HG03520 (cell line): ENCODE results near the gene CSTA.
A peak's percentile ranks its signal among the peaks of the same experiment; 100 is the strongest.

Source experiments
- ATAC-seq: cut with Tn5 transposase; IDR thresholded peaks from one replicate; pipeline ENCODE4 v1.9.1; 2021; ENCODE audit warnings: mild to moderate bottlenecking, moderate library complexity; ENCODE audit not compliant: unreplicated experiment

CSTA gene

GRCh38 chr3:122374034-122374433 is 49.0 kb downstream of the CSTA start:
- ATAC-seq: no peak

GRCh38 chr3:122377975-122378374 is 52.9 kb downstream of the CSTA start:
- no peak for ATAC-seq

- peak; percentile 37 for ATAC-seq
Observed at GRCh38 chr3:122382888-122383666, 58.0 kb downstream of the CSTA start, which contains the start of gene MIX23. Gene MIX23, minus strand, starts transcription at chr3:122383231. Its CDS starts 7 bp downstream, at chr3:122383224.

- ATAC-seq: peak; percentile 92
Observed at GRCh38 chr3:122383771-122384697, 59.0 kb downstream of the CSTA start, which contains the start of gene FAM162A. Gene FAM162A, plus strand, starts transcription at chr3:122384182. Its CDS starts 84 bp downstream, at chr3:122384266.

- ATAC-seq: no peak
Observed at GRCh38 chr3:122387709-122388108, 62.7 kb downstream of the CSTA start.

- no peak for ATAC-seq
Observed at GRCh38 chr3:122389197-122389596, 64.1 kb downstream of the CSTA start.

GRCh38 chr3:122389892-122390291 is 64.8 kb downstream of the CSTA start:
- no peak for ATAC-seq

- ATAC-seq: no peak
Observed at GRCh38 chr3:122390665-122391064, 65.6 kb downstream of the CSTA start.
